BLaER1 (cell line): ENCODE data around the gene UBE2V1.

ENCODE experiments used
- H3K27ac ChIP-seq: shearing (Covaris generic); formaldehyde crosslinking; 2 replicates; pipeline ENCODE4 v1.8.1; 2022
- H3K27me3 ChIP-seq: shearing (Covaris generic); formaldehyde crosslinking; 2 replicates; pipeline ENCODE4 v1.8.1; 2022
- H3K36me3 ChIP-seq: shearing (Covaris generic); formaldehyde crosslinking; 2 replicates; pipeline ENCODE4 v1.8.1; 2022
- H3K4me1 ChIP-seq: shearing (Covaris generic); formaldehyde crosslinking; 2 replicates; pipeline ENCODE4 v1.8.1; 2022
- H3K4me2 ChIP-seq: shearing (Covaris generic); formaldehyde crosslinking; 2 replicates; pipeline ENCODE4 v1.8.1; 2022
- H3K4me3 ChIP-seq: shearing (Covaris generic); formaldehyde crosslinking; 2 replicates; pipeline ENCODE4 v1.8.1; 2022
- H3K9ac ChIP-seq: shearing (Covaris generic); formaldehyde crosslinking; 2 replicates; pipeline ENCODE4 v1.8.1; 2022
- H3K9me3 ChIP-seq: shearing (Covaris generic); formaldehyde crosslinking; 2 replicates; pipeline ENCODE4 v1.8.1; 2022
- H4K20me1 ChIP-seq: shearing (Covaris generic); formaldehyde crosslinking; 2 replicates; pipeline ENCODE4 v1.8.1; 2022
- Cebpa-rat ChIP-seq: shearing (Covaris generic); IDR thresholded peaks from 2 replicates; pipeline ENCODE4 v1.8.1; 2022

UBE2V1 gene

GRCh38 chr20:50053362-50054230 lies 59.4 kb downstream of the UBE2V1 start:
- H4K20me1 ChIP-seq, result no peaks in the 10 kb centered on the region
- no peaks in the 10 kb centered on the region for H3K36me3 ChIP-seq
- no peak for TF ChIP-seq Cebpa-rat
- 0 out of 2 replicates have a peak overlapping the region, but pooled peaks have one; percentile 26 for H3K4me2 ChIP-seq
- no peak overlapping the region for H3K27ac ChIP-seq
- H3K4me1 ChIP-seq, result peaks cover 46% of the 10 kb centered on the region
- H3K27me3 ChIP-seq, result no peaks in the 10 kb centered on the region
- H3K9me3 ChIP-seq, result no peaks in the 10 kb centered on the region
- H3K4me3 ChIP-seq, result no peak overlapping the region
- no peak overlapping the region for H3K9ac ChIP-seq

- Histone ChIP-seq H3K4me2 (0 out of 2 replicates have a peak overlapping the region, but pooled peaks have one; percentile 26), H3K4me1 (peaks cover 46% of the 10 kb centered on the region), H4K20me1 (no peaks in the 10 kb centered on the region), H3K27me3 (no peaks in the 10 kb centered on the region), H3K27ac (no peak overlapping the region), H3K36me3 (no peaks in the 10 kb centered on the region), H3K4me3 (no peak overlapping the region), H3K9me3 (no peaks in the 10 kb centered on the region), H3K9ac (no peak overlapping the region)
- TF ChIP-seq Cebpa-rat, result no peak
Measured at GRCh38 chr20:50052550-50053361, 60.2 kb downstream of the UBE2V1 start.

GRCh38 chr20:50050660-50051308 lies 62.2 kb downstream of the UBE2V1 start:
- Histone ChIP-seq H3K9ac (no peak overlapping the region), H3K27me3 (no peaks in the 10 kb centered on the region), H3K4me1 (peaks cover 61% of the 10 kb centered on the region), H3K27ac (0 out of 2 replicates have a peak overlapping the region, but pooled peaks have one; percentile 27), H3K9me3 (no peaks in the 10 kb centered on the region), H3K36me3 (no peaks in the 10 kb centered on the region), H3K4me2 (no peak overlapping the region), H3K4me3 (no peak overlapping the region), H4K20me1 (no peaks in the 10 kb centered on the region)
- TF ChIP-seq Cebpa-rat, result no peak

- H4K20me1 ChIP-seq, result no peaks in the 10 kb centered on the region
- H3K27ac ChIP-seq, result 0 out of 2 replicates have a peak overlapping the region, but pooled peaks have one; percentile 85
- no peak overlapping the region for H3K4me2 ChIP-seq
- H3K9ac ChIP-seq, result no peak overlapping the region
- no peaks in the 10 kb centered on the region for H3K9me3 ChIP-seq
- peaks cover 61% of the 10 kb centered on the region for H3K4me1 ChIP-seq
- H3K4me3 ChIP-seq, result no peak overlapping the region
- no peak for TF ChIP-seq Cebpa-rat
- H3K27me3 ChIP-seq, result no peaks in the 10 kb centered on the region
- no peaks in the 10 kb centered on the region for H3K36me3 ChIP-seq
Measured at GRCh38 chr20:50050214-50050613, 62.7 kb downstream of the UBE2V1 start.

- Histone ChIP-seq H3K4me2 (peak overlapping the region; percentile 80), H3K9me3 (no peaks in the 10 kb centered on the region), H3K27ac (peak overlapping the region; percentile 85; the same call in 1 of the 2 replicates), H3K36me3 (no peaks in the 10 kb centered on the region), H3K4me3 (no peak overlapping the region), H3K9ac (no peak overlapping the region), H3K4me1 (peaks cover 61% of the 10 kb centered on the region), H3K27me3 (no peaks in the 10 kb centered on the region), H4K20me1 (no peaks in the 10 kb centered on the region)
- TF ChIP-seq Cebpa-rat, result no peak
Measured at GRCh38 chr20:50049442-50050026, 63.4 kb downstream of the UBE2V1 start.

GRCh38 chr20:50048420-50049166 lies 64.4 kb downstream of the UBE2V1 start:
- H3K4me1 ChIP-seq, result peaks cover 62% of the 10 kb centered on the region
- no peaks in the 10 kb centered on the region for H3K27me3 ChIP-seq
- peak overlapping the region; percentile 80 for H3K4me2 ChIP-seq
- H3K9me3 ChIP-seq, result no peaks in the 10 kb centered on the region
- H3K27ac ChIP-seq, result peak overlapping the region; percentile 85
- H3K4me3 ChIP-seq, result no peak overlapping the region
- peak overlapping the region; percentile 70; the same call in 1 of the 2 replicates for H3K9ac ChIP-seq
- peak; percentile 63; the same call in 1 of the 2 replicates for TF ChIP-seq Cebpa-rat
- H3K36me3 ChIP-seq, result no peaks in the 10 kb centered on the region
- no peaks in the 10 kb centered on the region for H4K20me1 ChIP-seq

- TF ChIP-seq Cebpa-rat, result no peak
- no peaks in the 10 kb centered on the region for H3K27me3 ChIP-seq
- H3K4me2 ChIP-seq, result no peak overlapping the region
- H3K27ac ChIP-seq, result peak overlapping the region; percentile 51
- no peaks in the 10 kb centered on the region for H3K36me3 ChIP-seq
- peaks cover 98% of the 10 kb centered on the region for H3K4me1 ChIP-seq
- no peak overlapping the region for H3K4me3 ChIP-seq
- H3K9ac ChIP-seq, result no peak overlapping the region
- no peaks in the 10 kb centered on the region for H3K9me3 ChIP-seq
- H4K20me1 ChIP-seq, result no peaks in the 10 kb centered on the region
Measured at GRCh38 chr20:50044353-50044960, 68.5 kb downstream of the UBE2V1 start.

- Histone ChIP-seq H3K27ac (peak overlapping the region; percentile 51), H3K4me1 (peaks cover 97% of the 10 kb centered on the region), H3K27me3 (no peaks in the 10 kb centered on the region), H3K36me3 (no peaks in the 10 kb centered on the region), H4K20me1 (no peaks in the 10 kb centered on the region), H3K4me3 (no peak overlapping the region), H3K9me3 (no peaks in the 10 kb centered on the region), H3K4me2 (no peak overlapping the region), H3K9ac (no peak overlapping the region)
- TF ChIP-seq Cebpa-rat, result no peak
Measured at GRCh38 chr20:50043573-50044352, 69.2 kb downstream of the UBE2V1 start.
